Measurements from ENCODE around the gene MRFAP1L1.

The MRFAP1L1 gene

DNA sequence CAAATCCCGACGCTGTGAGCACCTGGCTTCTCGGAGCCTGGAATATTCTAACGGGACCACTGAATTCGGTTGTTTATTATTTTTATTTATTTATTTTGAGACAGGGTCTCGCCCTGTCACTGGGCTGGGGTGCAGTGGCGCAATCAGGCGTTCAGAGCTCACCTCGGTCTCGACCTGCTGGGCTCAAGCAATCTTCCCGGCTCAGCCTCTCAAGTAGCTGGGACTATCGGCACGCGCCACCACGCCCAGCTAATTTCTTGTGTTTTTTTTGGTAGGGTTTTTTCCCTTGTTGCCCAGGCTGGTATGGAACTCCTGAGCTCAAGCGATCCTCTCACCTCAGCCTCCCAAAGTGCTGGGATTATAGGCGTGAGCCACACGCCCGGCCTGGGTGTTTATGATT is 37.5 kb downstream of the MRFAP1L1 start:
- no peak overlapping the region for H3K4me3 ChIP-seq (ENCODE audit: low read depth in 1 of 2, low read length in 2 of 2)
- peaks cover 24% of the 10 kb centered on the region for H3K36me3 ChIP-seq (ENCODE audit: insufficient read depth, low read length)
- H3K27me3 ChIP-seq (ENCODE audit: insufficient read depth, low read length, poor library complexity), result no peaks in the 10 kb centered on the region
- H3K9ac ChIP-seq (ENCODE audit: low read depth, low read length), result no peak overlapping the region
- H3K4me1 ChIP-seq (ENCODE audit: insufficient read depth, low read length), result peaks cover 34% of the 10 kb centered on the region
- no peak overlapping the region for H3K4me2 ChIP-seq (ENCODE audit: insufficient read depth, low read length)
- no peak overlapping the region for H3K27ac ChIP-seq (ENCODE audit: low read length)
- ATAC-seq (ENCODE audit: insufficient read depth, low read depth) (no peak), DNase-seq (no peak)
- no peak overlapping the region for H2AFZ ChIP-seq (ENCODE audit: low read depth, low read length)
- H3K9me3 ChIP-seq (ENCODE audit: insufficient read depth, low read length, severe bottlenecking), result no peaks in the 10 kb centered on the region
- TF ChIP-seq CTCF (IDR thresholded peaks at IDR 0.05; ENCODE audit: borderline replicate concordance, extremely low read depth, low read length, poor library complexity, severe bottlenecking) (no peak), EZH2 (IDR thresholded peaks at IDR 0.05; ENCODE audit: borderline replicate concordance, low read depth, low read length, severe bottlenecking) (no peak)
- H4K20me1 ChIP-seq (ENCODE audit: insufficient read depth, low read length), result peaks cover 28% of the 10 kb centered on the region
- H3K79me2 ChIP-seq (ENCODE audit: insufficient read depth, low read length), result peaks cover 32% of the 10 kb centered on the region

- TF ChIP-seq CTCF (IDR thresholded peaks at IDR 0.05; ENCODE audit: borderline replicate concordance, extremely low read depth, low read length, poor library complexity, severe bottlenecking) (no peak), EZH2 (IDR thresholded peaks at IDR 0.05; ENCODE audit: borderline replicate concordance, low read depth, low read length, severe bottlenecking) (no peak)
- ATAC-seq (ENCODE audit: insufficient read depth, low read depth) (no peak), DNase-seq (no peak)
- H3K79me2 ChIP-seq (ENCODE audit: insufficient read depth, low read length), result peaks cover 27% of the 10 kb centered on the region
- no peaks in the 10 kb centered on the region for H3K27me3 ChIP-seq (ENCODE audit: insufficient read depth, low read length, poor library complexity)
- no peak overlapping the region for H3K4me2 ChIP-seq (ENCODE audit: insufficient read depth, low read length)
- peaks cover 23% of the 10 kb centered on the region for H4K20me1 ChIP-seq (ENCODE audit: insufficient read depth, low read length)
- no peak overlapping the region for H2AFZ ChIP-seq (ENCODE audit: low read depth, low read length)
- no peak overlapping the region for H3K27ac ChIP-seq (ENCODE audit: low read length)
- H3K9me3 ChIP-seq (ENCODE audit: insufficient read depth, low read length, severe bottlenecking), result no peaks in the 10 kb centered on the region
- no peak overlapping the region for H3K4me3 ChIP-seq (ENCODE audit: low read depth in 1 of 2, low read length in 2 of 2)
- H3K4me1 ChIP-seq (ENCODE audit: insufficient read depth, low read length), result peaks cover 29% of the 10 kb centered on the region
- peaks cover 19% of the 10 kb centered on the region for H3K36me3 ChIP-seq (ENCODE audit: insufficient read depth, low read length)
- H3K9ac ChIP-seq (ENCODE audit: low read depth, low read length), result no peak overlapping the region
Measured at GRCh38 chr4:6671648-6672047, 38.0 kb downstream of the MRFAP1L1 start.

- H3K27me3 ChIP-seq (ENCODE audit: insufficient read depth, low read length, poor library complexity), result no peaks in the 10 kb centered on the region
- H3K4me1 ChIP-seq (ENCODE audit: insufficient read depth, low read length), result peaks cover 8% of the 10 kb centered on the region; the same call in 1 of the 2 replicates
- H3K4me2 ChIP-seq (ENCODE audit: insufficient read depth, low read length), result no peak overlapping the region
- H3K27ac ChIP-seq (ENCODE audit: low read length), result no peak overlapping the region
- no peak overlapping the region for H2AFZ ChIP-seq (ENCODE audit: low read depth, low read length)
- no peaks in the 10 kb centered on the region for H3K79me2 ChIP-seq (ENCODE audit: insufficient read depth, low read length)
- TF ChIP-seq EZH2 (IDR thresholded peaks at IDR 0.05; ENCODE audit: borderline replicate concordance, low read depth, low read length, severe bottlenecking) (no peak), CTCF (IDR thresholded peaks at IDR 0.05; ENCODE audit: borderline replicate concordance, extremely low read depth, low read length, poor library complexity, severe bottlenecking) (no peak)
- no peak overlapping the region for H3K4me3 ChIP-seq (ENCODE audit: low read depth in 1 of 2, low read length in 2 of 2)
- no peak overlapping the region for H3K9ac ChIP-seq (ENCODE audit: low read depth, low read length)
- ATAC-seq (ENCODE audit: insufficient read depth, low read depth) (no peak), DNase-seq (no peak)
- no peaks in the 10 kb centered on the region for H4K20me1 ChIP-seq (ENCODE audit: insufficient read depth, low read length)
- no peaks in the 10 kb centered on the region for H3K9me3 ChIP-seq (ENCODE audit: insufficient read depth, low read length, severe bottlenecking)
- no peaks in the 10 kb centered on the region for H3K36me3 ChIP-seq (ENCODE audit: insufficient read depth, low read length)
Measured at GRCh38 chr4:6668391-6668790, 41.3 kb downstream of the MRFAP1L1 start.

- no peak for TF ChIP-seq CTCF (IDR thresholded peaks at IDR 0.05; ENCODE audit: borderline replicate concordance, extremely low read depth, low read length, poor library complexity, severe bottlenecking)
- no peaks in the 10 kb centered on the region for H3K27me3 ChIP-seq (ENCODE audit: insufficient read depth, low read length, poor library complexity)
- H3K9me3 ChIP-seq (ENCODE audit: insufficient read depth, low read length, severe bottlenecking), result no peaks in the 10 kb centered on the region
- H4K20me1 ChIP-seq (ENCODE audit: insufficient read depth, low read length), result no peaks in the 10 kb centered on the region
- ATAC-seq (ENCODE audit: insufficient read depth, low read depth) (no peak), DNase-seq (no peak)
- no peak overlapping the region for H3K27ac ChIP-seq (ENCODE audit: low read length)
- H3K36me3 ChIP-seq (ENCODE audit: insufficient read depth, low read length), result no peaks in the 10 kb centered on the region
- H3K9ac ChIP-seq (ENCODE audit: low read depth, low read length), result no peak overlapping the region
- no peak overlapping the region for H3K4me3 ChIP-seq (ENCODE audit: low read depth in 1 of 2, low read length in 2 of 2)
- no peaks in the 10 kb centered on the region for H3K79me2 ChIP-seq (ENCODE audit: insufficient read depth, low read length)
- no peak overlapping the region for H3K4me2 ChIP-seq (ENCODE audit: insufficient read depth, low read length)
- H3K4me1 ChIP-seq (ENCODE audit: insufficient read depth, low read length), result no peaks in the 10 kb centered on the region
- H2AFZ ChIP-seq (ENCODE audit: low read depth, low read length), result no peak overlapping the region
Measured at GRCh38 chr4:6665320-6665654, 44.4 kb downstream of the MRFAP1L1 start.
